Upper lobe of right lung (tissue), 1 donor: ENCODE results near the gene CACNA2D4. TPM values are rescaled to one million over a fixed set of nuclear protein-coding genes. Genes with fewer than 3 reads are reported as not detected.
A peak's percentile ranks its signal among the peaks of the same experiment; 100 is the strongest.

ENCODE experiments used
- ATAC-seq: fragments of 200-7000 bp; cut with Tn5 transposase; one replicate; pipeline ENCODE4 v1.9.1; 2020; ENCODE audit warnings: mild to moderate bottlenecking, moderate library complexity
- DNase-seq: peaks from one replicate; pipeline ENCODE4 v3.0.0-alpha.2; 2020
- H3K27ac ChIP-seq: fragments of 200-600 bp; one replicate; pipeline ENCODE4 v1.8.0; 2022
- H3K27me3 ChIP-seq: fragments of 200-600 bp; one replicate; pipeline ENCODE4 v1.8.0; 2022; ENCODE audit warnings: mild to moderate bottlenecking
- H3K36me3 ChIP-seq: fragments of 200-600 bp; one replicate; pipeline ENCODE4 v1.8.0; 2022
- H3K4me1 ChIP-seq: fragments of 200-600 bp; one replicate; pipeline ENCODE4 v1.8.0; 2022
- H3K4me3 ChIP-seq: fragments of 200-600 bp; one replicate; pipeline ENCODE4 v1.8.0; 2022; ENCODE audit warnings: mild to moderate bottlenecking
- H3K9me3 ChIP-seq: fragments of 200-600 bp; one replicate; pipeline ENCODE4 v1.8.0; 2022
- intact Hi-C: fragments of 100-400 bp; cut with DNase I; formaldehyde crosslinking; loops from one replicate; pipeline ENCODE4 v1.11.0; 2022
- total RNA-seq: library from RNA; stranded (reverse); fragmentation: NEBNext Ultra II Directional; extraction: Animal tissue kit (Norgen Biotek cat#: 25700); gene quantifications from one replicate; pipeline ENCODE4 v1.2.1, GENCODE V29; 2021
- TF ChIP-seq, protein P1 (sequence below): fragments of 200-600 bp; IDR thresholded peaks from one replicate; pipeline ENCODE4 v1.8.0; 2022; ENCODE audit warnings: antibody characterized with exemption
- donor health status: DM: no; HTN: yes; CAD: no; lungs with severe emphysema.

Gene CACNA2D4
- total RNA-seq, 1 donor from 2014 or later: 5.5 TPM

DNA sequence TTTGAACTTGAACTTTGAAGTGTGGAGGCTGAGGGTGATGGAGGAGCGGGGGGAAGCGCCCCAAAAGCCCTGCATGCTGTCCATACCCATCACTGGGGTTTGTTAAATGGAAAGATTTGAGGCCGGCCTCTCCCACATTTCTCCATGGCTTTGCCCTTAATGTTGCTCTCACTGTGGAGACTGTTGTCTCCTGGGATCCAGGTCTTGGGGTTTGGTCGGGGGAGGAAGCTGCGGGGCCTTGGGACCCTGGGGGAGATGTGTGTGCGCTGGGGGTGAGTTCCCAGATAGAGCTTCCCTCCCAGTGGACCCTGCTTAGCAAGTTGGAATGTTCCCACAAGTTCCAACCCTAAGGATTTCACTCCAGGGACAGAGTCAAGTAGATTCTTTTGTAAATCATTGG, 126.0 kb downstream of the CACNA2D4 start:
- H3K9me3 ChIP-seq: no peaks in the 10 kb centered on the region
- intact Hi-C loops: loop anchor here (5.0 kb wide), 1 partner anchor 140 kb away; no protein-coding TSS in a partner anchor
- ATAC-seq: no peak
- TF ChIP-seq, protein P1, sequence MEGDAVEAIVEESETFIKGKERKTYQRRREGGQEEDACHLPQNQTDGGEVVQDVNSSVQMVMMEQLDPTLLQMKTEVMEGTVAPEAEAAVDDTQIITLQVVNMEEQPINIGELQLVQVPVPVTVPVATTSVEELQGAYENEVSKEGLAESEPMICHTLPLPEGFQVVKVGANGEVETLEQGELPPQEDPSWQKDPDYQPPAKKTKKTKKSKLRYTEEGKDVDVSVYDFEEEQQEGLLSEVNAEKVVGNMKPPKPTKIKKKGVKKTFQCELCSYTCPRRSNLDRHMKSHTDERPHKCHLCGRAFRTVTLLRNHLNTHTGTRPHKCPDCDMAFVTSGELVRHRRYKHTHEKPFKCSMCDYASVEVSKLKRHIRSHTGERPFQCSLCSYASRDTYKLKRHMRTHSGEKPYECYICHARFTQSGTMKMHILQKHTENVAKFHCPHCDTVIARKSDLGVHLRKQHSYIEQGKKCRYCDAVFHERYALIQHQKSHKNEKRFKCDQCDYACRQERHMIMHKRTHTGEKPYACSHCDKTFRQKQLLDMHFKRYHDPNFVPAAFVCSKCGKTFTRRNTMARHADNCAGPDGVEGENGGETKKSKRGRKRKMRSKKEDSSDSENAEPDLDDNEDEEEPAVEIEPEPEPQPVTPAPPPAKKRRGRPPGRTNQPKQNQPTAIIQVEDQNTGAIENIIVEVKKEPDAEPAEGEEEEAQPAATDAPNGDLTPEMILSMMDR: no peak
- H3K27ac ChIP-seq: no peak overlapping the region
- DNase-seq: no peak
- no peak overlapping the region for H3K4me3 ChIP-seq
- H3K4me1 ChIP-seq: peaks cover 11% of the 10 kb centered on the region
- no peaks in the 10 kb centered on the region for H3K27me3 ChIP-seq
- H3K36me3 ChIP-seq: no peaks in the 10 kb centered on the region

DNA sequence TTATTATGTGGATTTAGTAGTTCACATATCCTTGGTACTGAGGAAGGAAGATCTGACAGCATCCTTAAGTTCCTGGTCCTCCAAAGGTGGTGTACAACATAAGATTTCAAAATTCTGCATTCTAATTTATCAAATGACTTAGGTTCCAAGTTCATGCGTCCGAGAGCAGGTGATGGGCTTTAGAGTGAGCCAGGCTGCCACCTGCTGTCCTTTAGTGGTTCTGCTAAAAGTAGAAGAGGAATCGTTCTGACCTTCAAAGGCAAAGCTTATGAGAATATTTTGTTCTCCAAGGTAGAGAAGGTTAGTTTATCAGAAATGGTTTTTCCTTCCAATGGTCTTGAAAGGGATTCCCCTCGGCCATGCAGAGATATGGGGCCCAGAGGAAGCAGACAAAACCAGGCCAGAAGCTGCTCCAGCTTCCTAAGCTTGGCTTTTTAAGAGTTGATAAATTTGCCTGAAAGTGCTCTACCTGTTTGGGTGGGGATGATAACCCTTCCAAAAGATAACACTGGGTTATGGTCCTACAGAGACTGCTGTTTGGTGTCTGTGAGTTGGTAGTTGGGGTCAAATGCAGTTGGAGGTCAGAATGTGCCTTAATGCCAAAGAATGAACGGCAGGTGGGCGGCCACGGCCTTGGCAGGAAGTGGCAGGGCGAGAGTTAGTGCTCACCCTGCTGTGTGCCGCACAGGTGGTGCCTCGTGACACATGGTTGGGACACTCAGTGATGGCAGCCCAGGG, 127.2 kb downstream of the CACNA2D4 start:
- TF ChIP-seq, protein P1: peak; percentile 76
- Histone ChIP-seq H3K9me3 (no peaks in the 10 kb centered on the region), H3K27me3 (no peaks in the 10 kb centered on the region), H3K27ac (no peak overlapping the region), H3K36me3 (peaks cover 7% of the 10 kb centered on the region), H3K4me3 (no peak overlapping the region), H3K4me1 (peaks cover 11% of the 10 kb centered on the region)
- intact Hi-C loops: loop anchor here (5.0 kb wide), 1 partner anchor 139 kb away; no protein-coding TSS in a partner anchor
- peak; percentile 44 for ATAC-seq
- DNase-seq: no peak

DNA sequence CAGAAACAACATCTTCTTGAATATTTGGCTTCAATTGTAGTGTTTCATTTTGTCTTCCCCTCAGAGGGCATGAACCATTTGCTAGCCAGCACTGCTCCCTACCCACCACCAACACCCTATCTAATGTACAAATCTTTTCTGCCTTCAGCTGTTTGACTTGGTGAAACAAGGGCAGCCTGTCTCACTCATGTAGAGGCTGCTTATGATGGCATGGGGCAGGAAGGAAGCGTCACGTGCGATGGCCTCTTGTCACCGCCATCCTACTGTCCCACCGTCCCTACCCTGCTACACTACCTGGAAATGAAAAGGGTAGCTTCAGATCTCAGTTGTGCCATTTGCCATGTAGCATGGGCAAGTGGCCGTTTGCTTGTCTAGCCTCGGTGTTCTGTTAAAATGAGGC, 128.0 kb downstream of the CACNA2D4 start:
- ATAC-seq (no peak), DNase-seq (no peak)
- no peaks in the 10 kb centered on the region for H3K9me3 ChIP-seq
- H3K27me3 ChIP-seq: no peaks in the 10 kb centered on the region
- H3K4me3 ChIP-seq: no peak overlapping the region
- peaks cover 6% of the 10 kb centered on the region for H3K4me1 ChIP-seq
- H3K36me3 ChIP-seq: peaks cover 15% of the 10 kb centered on the region
- intact Hi-C loops: loop anchor here (5.0 kb wide), 1 partner anchor 138 kb away; no protein-coding TSS in a partner anchor
- H3K27ac ChIP-seq: no peak overlapping the region
- TF ChIP-seq, protein P1: no peak

DNA sequence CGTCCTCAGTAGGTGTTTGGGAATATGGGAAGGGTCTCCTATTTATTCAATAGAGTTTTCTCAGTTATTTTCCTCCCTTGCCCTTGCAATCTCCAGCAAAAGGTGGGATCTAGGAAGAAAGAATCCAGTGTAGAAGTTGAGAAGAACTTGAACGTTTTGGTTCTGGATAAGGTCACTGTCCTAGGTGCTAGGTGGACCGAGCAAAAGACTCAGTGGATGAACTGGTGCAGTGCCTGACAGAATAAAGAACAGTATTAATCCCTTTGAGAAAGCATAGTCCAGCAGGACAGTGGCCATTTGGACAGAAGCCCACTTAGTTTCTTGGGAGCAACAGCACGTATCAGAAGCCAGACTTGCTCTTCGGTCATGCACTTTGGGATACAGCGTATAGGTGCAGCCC, 130.7 kb downstream of the CACNA2D4 start:
- Histone ChIP-seq H3K27me3 (no peaks in the 10 kb centered on the region), H3K4me3 (no peak overlapping the region), H3K4me1 (no peaks in the 10 kb centered on the region), H3K27ac (no peak overlapping the region), H3K36me3 (peaks cover 35% of the 10 kb centered on the region), H3K9me3 (no peaks in the 10 kb centered on the region)
- intact Hi-C loops: no loop called here
- TF ChIP-seq, protein P1: no peak
- ATAC-seq (no peak), DNase-seq (no peak)

DNA sequence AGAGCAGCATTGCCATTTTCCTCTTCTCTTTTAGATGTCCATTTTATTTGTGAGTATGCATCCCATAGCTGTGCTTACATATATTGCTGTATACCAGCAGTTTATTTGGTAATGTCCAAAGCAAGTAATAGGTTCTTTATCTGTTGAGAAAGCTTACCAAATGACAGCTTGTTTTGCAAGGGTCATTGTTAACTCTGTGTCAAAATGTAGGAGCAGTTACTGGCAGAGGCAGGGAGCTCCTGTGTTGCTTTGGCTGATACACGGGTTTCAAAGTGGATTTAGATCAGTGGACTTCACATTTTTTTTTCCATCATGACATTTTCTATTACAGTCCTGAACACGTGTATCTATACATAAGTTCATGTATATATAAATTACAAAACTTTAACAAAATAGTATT, 136.2 kb downstream of the CACNA2D4 start:
- DNase-seq: no peak
- intact Hi-C loops: no loop called here
- Histone ChIP-seq H3K27ac (no peak overlapping the region), H3K36me3 (peaks cover 49% of the 10 kb centered on the region), H3K9me3 (no peaks in the 10 kb centered on the region), H3K27me3 (no peaks in the 10 kb centered on the region), H3K4me1 (peaks cover 16% of the 10 kb centered on the region), H3K4me3 (no peak overlapping the region)
- no peak for ATAC-seq
- TF ChIP-seq, protein P1: no peak
